UCSD-AML1 (cell line): ENCODE data around the gene HNRNPUL1.

Source experiments
- DNase-seq: peaks from one replicate; lab custom pipeline; 2025; ENCODE audit not compliant: unreplicated experiment; lab: John Stamatoyannopoulos, UW

HNRNPUL1 gene

DNA sequence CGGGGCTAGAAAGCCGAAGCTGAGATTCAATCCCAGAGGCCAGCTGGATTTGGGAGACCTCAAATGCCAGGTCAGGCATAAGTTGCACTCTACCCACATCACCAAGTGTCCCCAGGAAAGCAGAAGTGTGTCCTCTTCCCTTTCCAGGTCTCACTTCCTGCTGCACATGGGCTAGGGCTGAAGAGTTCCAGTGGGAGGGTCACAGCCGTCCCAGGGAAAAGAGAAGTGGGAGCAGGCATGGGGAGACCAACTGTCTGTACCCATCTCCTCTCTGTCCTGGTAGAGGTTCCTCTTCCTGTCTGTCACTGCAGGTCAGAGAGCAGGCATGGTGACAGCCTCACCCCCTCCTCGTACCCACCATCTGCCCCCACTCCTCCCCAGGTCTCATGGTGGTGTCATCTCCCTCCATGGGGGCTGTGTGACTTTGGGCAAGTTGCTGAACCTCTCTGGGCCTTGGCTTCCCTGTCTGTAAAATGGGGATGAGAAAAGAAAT lies 30.4 kb upstream of the HNRNPUL1 start:
- DNase-seq, result no peak

GRCh38 chr19:41234512-41235168 lies 29.5 kb upstream of the HNRNPUL1 start:
- no peak for DNase-seq

- DNase-seq, result no peak
These were observed 28.7 kb upstream of the HNRNPUL1 start for GRCh38 chr19:41235480-41235879.

- DNase-seq, result no peak
These were observed 25.9 kb upstream of the HNRNPUL1 start for GRCh38 chr19:41238244-41238643.

- no peak for DNase-seq
These were observed 24.8 kb upstream of the HNRNPUL1 start for GRCh38 chr19:41239363-41239762.

DNA sequence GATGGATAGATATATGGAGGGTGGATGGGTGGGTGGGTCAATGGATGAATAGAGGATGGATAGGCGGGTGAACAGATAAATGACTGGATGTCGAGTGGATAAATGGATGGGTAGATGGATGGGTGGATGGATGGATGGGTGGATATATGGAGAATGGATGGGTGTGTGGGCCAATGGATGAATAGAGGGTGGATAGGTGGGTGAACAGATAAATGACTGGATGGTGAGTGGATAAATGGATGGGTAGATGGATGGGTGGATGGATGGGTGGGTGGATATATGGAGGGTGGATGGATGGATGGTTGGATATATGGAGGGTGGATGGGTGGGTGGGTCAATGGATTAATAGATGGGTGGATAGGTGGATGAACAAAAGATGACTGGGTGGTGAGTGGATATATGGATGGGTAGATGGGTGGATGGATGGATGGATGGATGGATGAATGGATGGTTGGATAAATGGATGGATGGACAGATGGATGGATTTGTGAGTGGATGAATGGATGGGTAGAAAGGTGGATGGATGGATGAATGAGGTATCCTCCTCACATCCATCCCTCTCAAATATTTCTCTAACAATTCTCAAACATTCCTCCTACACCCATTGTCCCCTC lies 24.1 kb upstream of the HNRNPUL1 start:
- DNase-seq, result no peak

DNA sequence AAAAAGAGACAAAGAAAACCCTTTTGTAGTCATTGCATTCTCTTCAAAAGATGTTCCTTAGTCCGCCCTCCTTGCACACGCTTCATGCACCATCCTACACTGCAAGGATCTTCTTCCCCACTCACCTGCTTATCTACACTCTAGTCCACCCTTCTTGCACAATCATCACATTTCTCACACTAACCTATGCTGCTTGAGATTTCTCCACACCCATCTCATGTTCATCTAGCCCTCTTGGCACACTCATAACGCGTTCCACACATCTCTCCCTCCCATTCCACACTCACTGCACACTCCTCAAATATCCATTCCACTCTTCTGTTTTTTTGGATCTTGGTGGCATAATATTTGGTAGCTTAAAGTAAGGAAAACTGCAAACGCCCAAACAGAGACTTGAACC lies 22.3 kb upstream of the HNRNPUL1 start:
- no peak for DNase-seq

DNA sequence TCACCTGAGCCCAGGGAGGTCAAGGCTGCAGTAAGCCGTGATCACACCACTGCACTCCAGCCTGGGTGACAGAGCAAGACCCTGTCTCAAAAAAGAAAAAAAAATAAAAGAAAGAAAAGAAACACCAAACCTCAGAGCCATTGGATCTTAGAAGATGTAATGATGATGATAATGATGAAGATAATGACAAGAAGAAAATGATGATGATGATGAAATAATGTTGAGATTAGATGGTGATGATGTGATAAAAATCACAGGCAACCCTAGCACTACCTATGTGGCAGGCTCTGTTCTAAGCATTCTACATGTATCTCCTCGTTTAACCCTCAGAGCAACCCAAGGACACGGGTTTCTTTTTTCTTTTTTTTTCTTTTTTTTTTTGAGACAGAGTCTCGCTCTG lies 20.1 kb upstream of the HNRNPUL1 start:
- no peak for DNase-seq

DNA sequence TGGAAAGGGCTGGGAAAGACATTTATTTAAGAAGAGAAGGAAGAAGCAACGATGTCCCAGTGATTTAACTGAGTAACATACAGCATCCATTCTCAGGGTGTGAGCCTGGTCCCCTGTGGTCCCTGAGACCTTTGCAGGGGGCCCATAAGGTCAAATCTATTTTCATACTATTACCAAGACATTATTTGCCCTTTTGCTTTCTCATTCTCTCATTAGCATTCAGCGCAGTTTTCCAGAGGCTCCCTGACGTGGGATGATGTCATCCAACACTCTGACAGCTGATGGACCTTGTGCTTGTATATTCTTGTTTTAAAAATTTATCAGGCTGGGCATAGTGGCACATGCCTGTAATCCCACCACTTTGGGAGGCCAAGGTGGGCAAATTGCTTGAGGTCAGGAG lies 18.3 kb upstream of the HNRNPUL1 start:
- DNase-seq, result no peak

DNA sequence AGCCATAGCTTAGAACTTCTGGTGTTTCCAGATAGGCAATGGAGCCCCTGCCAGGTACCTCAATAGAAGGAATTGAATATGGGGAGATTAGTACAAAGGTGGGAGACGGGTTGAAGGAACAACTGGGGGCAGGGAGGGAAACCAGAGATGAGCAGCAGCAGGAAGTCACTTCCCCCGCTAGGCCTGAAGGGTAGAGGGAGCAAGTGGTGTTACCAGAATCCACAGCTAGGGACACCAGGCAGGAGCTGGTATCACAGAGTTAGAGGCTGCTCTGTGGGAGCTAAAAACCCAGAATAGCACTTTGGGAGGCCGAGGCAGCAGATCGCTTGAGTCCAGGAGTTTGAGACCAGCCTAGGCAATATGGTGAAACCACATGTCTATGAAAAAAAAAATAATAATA lies 15.3 kb upstream of the HNRNPUL1 start:
- DNase-seq, result no peak

DNA sequence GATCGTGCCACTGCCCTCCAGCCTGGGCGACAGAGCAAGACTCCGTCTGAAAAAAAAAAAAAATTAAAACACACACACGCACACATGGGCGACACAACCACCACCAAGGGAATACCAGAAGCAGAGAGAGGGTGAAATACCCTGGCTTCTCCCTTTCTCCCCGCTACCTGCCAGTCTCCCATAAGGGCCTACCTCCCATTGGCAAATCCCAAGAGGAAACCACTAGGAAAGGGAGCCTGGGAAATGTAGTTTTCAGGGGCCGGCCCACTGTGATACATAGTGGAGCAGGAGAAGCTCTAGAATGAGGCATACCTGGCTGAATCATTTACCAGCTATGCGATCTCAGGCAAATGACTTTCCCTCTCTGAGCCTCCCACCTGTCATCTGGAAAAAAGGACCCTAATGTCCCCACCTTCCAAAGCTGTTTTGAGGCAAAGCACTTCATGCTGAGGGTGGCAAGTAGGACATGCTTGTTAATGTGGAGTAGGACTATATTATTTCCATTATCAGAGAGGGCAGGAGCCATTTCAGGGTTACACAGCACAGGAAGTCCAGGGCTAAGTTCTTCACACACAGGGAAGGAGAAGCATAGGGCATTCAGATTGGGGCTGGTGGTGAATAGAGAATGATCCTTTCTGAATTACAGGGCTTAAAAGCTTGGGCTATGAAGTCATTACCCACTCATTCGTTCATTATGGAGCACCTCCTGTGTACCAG lies 14.3 kb upstream of the HNRNPUL1 start:
- no peak for DNase-seq

GRCh38 chr19:41253660-41254059 lies 10.5 kb upstream of the HNRNPUL1 start:
- no peak for DNase-seq

GRCh38 chr19:41255171-41255570 lies 9.0 kb upstream of the HNRNPUL1 start:
- DNase-seq, result no peak

DNA sequence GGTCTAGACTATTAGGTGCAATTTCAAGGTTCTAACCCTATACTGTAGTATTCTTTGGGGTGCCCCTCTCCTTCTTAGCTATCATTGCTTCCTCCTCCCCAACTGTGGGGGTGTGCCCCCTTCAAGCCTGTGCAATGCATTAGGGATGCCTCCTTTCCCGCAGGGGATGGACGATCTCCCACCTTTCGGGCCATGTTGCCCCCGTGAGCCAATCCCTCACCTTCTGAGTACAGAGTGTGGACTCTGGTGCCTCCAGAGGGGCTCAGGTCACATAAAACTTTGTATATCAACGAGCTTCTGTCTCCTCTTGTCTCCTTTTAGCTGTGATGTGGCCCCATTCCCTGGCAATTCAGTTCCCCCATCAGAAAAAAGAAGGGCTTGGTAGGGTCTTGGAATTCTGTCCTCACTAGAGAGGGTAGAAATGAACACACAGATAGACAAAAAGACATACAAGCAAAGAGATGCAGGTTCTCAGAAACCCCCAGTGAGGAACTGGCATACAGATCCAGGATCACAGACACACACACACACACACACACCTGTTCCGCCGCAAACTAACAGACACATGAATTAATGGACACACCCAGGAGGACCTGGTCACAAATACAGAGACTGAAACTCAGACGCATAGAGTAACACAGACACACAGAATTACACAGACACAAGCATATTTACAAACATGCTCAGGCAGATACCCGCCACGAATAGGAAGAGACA lies 2.5 kb upstream of the HNRNPUL1 start:
- DNase-seq, result no peak

- peak; percentile 72 for DNase-seq
These were observed 926 bp upstream of the HNRNPUL1 start for GRCh38 chr19:41263042-41263849.

DNA sequence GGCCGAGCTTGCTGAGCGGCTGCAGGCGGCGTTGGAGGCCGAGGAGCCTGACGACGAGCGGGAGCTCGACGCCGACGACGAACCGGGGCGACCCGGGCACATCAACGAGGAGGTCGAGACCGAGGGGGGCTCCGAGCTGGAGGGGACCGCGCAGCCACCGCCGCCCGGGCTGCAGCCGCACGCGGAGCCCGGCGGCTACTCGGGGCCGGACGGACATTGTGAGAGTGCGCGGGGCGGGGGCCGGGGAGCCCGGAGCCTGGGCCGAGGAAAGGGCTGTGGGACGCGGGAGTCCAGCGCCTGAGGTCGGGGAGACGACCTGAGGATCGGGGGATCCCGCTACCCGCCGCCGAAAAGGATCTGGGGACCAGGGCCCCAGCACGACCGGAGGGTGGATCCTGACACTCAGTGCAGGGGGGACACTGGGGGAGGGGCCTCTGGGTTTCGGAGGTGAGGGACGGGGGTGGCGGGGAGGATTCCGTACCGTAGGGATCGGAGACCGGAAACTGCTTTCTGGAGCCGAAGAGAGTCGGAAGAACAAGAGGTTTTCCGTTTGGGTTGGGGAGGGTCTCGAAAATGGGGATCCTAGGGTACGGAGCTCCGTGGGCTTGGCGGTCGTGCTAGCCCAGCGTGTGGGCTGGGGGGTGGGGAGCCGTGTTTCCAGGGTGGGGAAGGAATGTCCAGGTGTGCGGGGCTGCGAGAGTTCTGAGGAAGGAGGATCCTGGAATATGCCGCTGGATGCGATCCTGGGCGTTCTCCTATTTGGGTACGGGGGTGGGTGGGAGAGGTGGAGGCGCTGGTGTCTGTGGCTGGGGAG lies 616 bp downstream of the HNRNPUL1 start:
- peak; percentile 59 for DNase-seq

DNA sequence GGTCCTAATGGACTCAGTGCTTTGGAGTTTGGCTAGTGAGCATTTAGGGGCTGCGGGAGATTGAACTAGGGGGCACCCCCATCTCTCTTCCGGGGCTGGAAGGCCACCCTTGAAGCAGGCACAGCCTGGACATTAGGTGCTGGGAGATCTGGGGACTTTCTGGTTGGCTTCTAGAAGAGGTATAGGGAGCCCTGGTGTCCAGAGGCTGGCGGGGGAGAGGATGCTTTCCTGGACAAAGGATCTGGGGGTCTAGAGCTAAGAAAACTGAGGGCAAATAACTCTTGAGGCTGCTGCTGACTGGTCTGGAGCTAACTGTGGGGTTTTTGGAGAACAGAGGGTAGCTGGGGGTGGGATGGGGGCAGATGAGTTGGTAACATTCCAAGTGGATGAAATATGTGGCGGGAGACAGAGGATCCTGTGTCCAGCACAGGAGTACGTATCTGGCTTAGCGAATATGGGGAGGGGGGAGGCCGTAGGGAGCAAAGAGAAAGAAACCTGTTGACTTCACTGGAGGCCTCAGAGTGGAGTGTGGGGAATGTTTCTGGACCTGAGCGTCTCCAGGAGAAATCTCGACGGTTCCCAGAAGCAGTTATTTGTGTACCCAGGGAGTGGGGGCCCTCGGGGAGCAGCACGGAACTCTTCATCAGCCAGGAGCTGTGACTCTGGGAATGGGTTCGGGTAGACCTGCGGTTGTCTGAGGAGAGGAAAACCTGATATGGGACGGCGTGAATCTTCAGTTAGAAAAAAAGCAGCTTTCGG lies 1.4 kb downstream of the HNRNPUL1 start:
- peak; percentile 50 for DNase-seq

DNA sequence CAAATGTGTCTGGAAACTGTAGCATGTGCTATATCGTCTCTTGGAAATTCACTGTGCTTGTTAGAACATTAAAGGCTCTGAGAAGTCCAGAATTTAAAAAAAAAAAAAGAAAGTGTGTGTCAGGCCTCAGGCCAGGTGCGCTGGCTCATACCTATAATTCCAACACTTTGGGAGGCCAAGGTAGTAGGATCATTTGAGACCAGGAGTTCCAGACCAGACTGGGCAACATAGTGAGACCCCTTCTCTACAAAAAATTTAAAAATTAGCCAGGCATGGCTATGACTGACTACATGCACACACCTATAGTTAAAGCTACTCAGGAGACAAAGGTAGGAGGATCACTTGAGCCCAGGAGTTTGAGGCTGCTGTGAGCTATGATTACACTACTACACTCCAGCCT lies 4.9 kb downstream of the HNRNPUL1 start:
- no peak for DNase-seq

GRCh38 chr19:41269571-41269970 lies 5.4 kb downstream of the HNRNPUL1 start:
- DNase-seq, result no peak
